WTC11 (cell line): ENCODE data around the gene KAZN. TPM values are rescaled to one million over a fixed set of nuclear protein-coding genes. Genes with fewer than 3 reads are reported as not detected.

Experiments used
- ATAC-seq: fragments of 200-7000 bp; cut with Tn5 transposase; 2 replicates; pipeline ENCODE4 v1.10.0; 2021; ENCODE audit warnings: mild to moderate bottlenecking, moderate library complexity
- CTCF ChIA-PET: fragments of 300-600 bp; sonication (Branson Sonifier 250); formaldehyde crosslinking; loops from one replicate; lab custom pipeline; 2021; ENCODE audit warnings: antibody characterized with exemption; lab: Charles Lee
- POLR2A ChIA-PET: fragments of 350-600 bp; sonication (Branson Sonifier 250); formaldehyde crosslinking; loops from one replicate; lab custom pipeline; 2021; ENCODE audit warnings: antibody characterized with exemption; lab: Charles Lee
- DNase-seq: peaks from one replicate; pipeline ENCODE4 v3.0.0; 2021; ENCODE audit warnings: low spot score
- H3K27ac Mint-ChIP-seq: 2 replicates; pipeline ENCODE4 v1.8.0; 2021; ENCODE audit warnings: mixed read lengths
- H3K27me3 Mint-ChIP-seq: 2 replicates; pipeline ENCODE4 v1.8.0; 2021; ENCODE audit warnings: low read depth, mild to moderate bottlenecking, moderate library complexity, mixed read lengths
- H3K36me3 Mint-ChIP-seq: 2 replicates; pipeline ENCODE4 v1.8.0; 2021; ENCODE audit warnings: mixed read lengths
- H3K4me1 Mint-ChIP-seq: 2 replicates; pipeline ENCODE4 v1.8.0; 2022; ENCODE audit warnings: mixed read lengths
- H3K4me3 Mint-ChIP-seq: 2 replicates; pipeline ENCODE4 v1.8.0; 2021; ENCODE audit warnings: mild to moderate bottlenecking, moderate library complexity, mixed read lengths
- H3K9me3 Mint-ChIP-seq: 2 replicates; pipeline ENCODE4 v1.8.0; 2021; ENCODE audit warnings: mixed read lengths
- AR ChIP-seq: fragments of 250-450 bp; sonication (Bioruptor Pico); IDR thresholded peaks from 2 replicates; pipeline ENCODE4 v1.9.0; 2021; ENCODE audit warnings: mild to moderate bottlenecking
- ATF2 ChIP-seq: sonication (generic); formaldehyde crosslinking; IDR thresholded peaks from 2 replicates; pipeline ENCODE4 v1.8.1; 2022; ENCODE audit warnings: low read depth, missing genetic modification reagents, borderline replicate concordance
- CREB1 ChIP-seq: sonication (generic); formaldehyde crosslinking; IDR thresholded peaks from 2 replicates; pipeline ENCODE4 v1.8.0; 2023; ENCODE audit warnings: mild to moderate bottlenecking, missing genetic modification reagents
- ERG ChIP-seq: fragments of 250-450 bp; sonication (Bioruptor Pico); IDR thresholded peaks from 2 replicates; pipeline ENCODE4 v1.8.0; 2021; ENCODE audit warnings: mild to moderate bottlenecking
- FOXP4 ChIP-seq: sonication (generic); formaldehyde crosslinking; IDR thresholded peaks from 2 replicates; pipeline ENCODE4 v1.8.0; 2022; ENCODE audit warnings: mild to moderate bottlenecking, missing genetic modification reagents
- GRHL2 ChIP-seq: fragments of 250-450 bp; sonication (Bioruptor Pico); IDR thresholded peaks from 2 replicates; pipeline ENCODE4 v1.8.0; 2022; ENCODE audit warnings: mild to moderate bottlenecking, moderate library complexity; ENCODE audit not compliant: insufficient replicate concordance, severe bottlenecking
- MLX ChIP-seq: sonication (generic); formaldehyde crosslinking; IDR thresholded peaks from 2 replicates; pipeline ENCODE4 v1.8.1; 2023; ENCODE audit warnings: mild to moderate bottlenecking, missing genetic modification reagents, moderate library complexity
- MXD4 ChIP-seq: fragments of 250-450 bp; sonication (Bioruptor Pico); IDR thresholded peaks from 2 replicates; pipeline ENCODE4 v1.8.0; 2021; ENCODE audit warnings: mild to moderate bottlenecking, moderate library complexity, borderline replicate concordance
- NFE2L1 ChIP-seq: sonication (generic); formaldehyde crosslinking; IDR thresholded peaks from 2 replicates; pipeline ENCODE4 v1.8.1; 2023; ENCODE audit warnings: missing genetic modification reagents
- NFYB ChIP-seq: sonication (generic); formaldehyde crosslinking; conservative IDR thresholded peaks from 2 replicates; pipeline ENCODE4 v1.8.0; 2022; ENCODE audit warnings: low read depth, missing genetic modification reagents
- OVOL2 ChIP-seq: fragments of 250-450 bp; sonication (Bioruptor Pico); IDR thresholded peaks from 2 replicates; pipeline ENCODE4 v1.9.0; 2021; ENCODE audit warnings: mild to moderate bottlenecking, borderline replicate concordance
- PREB ChIP-seq: sonication (generic); formaldehyde crosslinking; IDR thresholded peaks from 2 replicates; pipeline ENCODE4 v1.8.1; 2022; ENCODE audit warnings: mild to moderate bottlenecking, missing genetic modification reagents, moderate library complexity, borderline replicate concordance
- RELA ChIP-seq: sonication (generic); formaldehyde crosslinking; IDR thresholded peaks from 2 replicates; pipeline ENCODE4 v1.8.1; 2022; ENCODE audit warnings: missing genetic modification reagents, mild to moderate bottlenecking, borderline replicate concordance
- SMAD4 ChIP-seq: sonication (generic); formaldehyde crosslinking; IDR thresholded peaks from 2 replicates; pipeline ENCODE4 v1.8.0; 2022; ENCODE audit warnings: mild to moderate bottlenecking, missing genetic modification reagents
- SOX15 ChIP-seq: fragments of 250-450 bp; sonication (Bioruptor Pico); IDR thresholded peaks from 2 replicates; pipeline ENCODE4 v1.9.0; 2021; ENCODE audit warnings: mild to moderate bottlenecking
- SP1 ChIP-seq: sonication (generic); formaldehyde crosslinking; conservative IDR thresholded peaks from 2 replicates; pipeline ENCODE4 v1.8.1; 2022; ENCODE audit warnings: missing genetic modification reagents
- TEAD4 ChIP-seq: sonication (generic); formaldehyde crosslinking; IDR thresholded peaks from 2 replicates; pipeline ENCODE4 v1.8.0; 2022; ENCODE audit warnings: mild to moderate bottlenecking, missing genetic modification reagents
- USF1 ChIP-seq: sonication (generic); formaldehyde crosslinking; IDR thresholded peaks from 2 replicates; pipeline ENCODE4 v1.8.0; 2022; ENCODE audit warnings: mild to moderate bottlenecking, missing genetic modification reagents
- ZNF532 ChIP-seq: fragments of 250-450 bp; sonication (Bioruptor Pico); IDR thresholded peaks from 2 replicates; pipeline ENCODE4 v1.9.0; 2021; ENCODE audit warnings: mild to moderate bottlenecking, borderline replicate concordance
- ZSCAN18 ChIP-seq: fragments of 250-450 bp; sonication (Bioruptor Pico); IDR thresholded peaks from 2 replicates; pipeline ENCODE4 v2.1.2; 2022; ENCODE audit warnings: mild to moderate bottlenecking, moderate library complexity
- total RNA-seq: library from RNA; stranded (reverse); gene quantifications from 3 replicates; pipeline ENCODE4 v1.2.3, GENCODE V29; 2021

KAZN gene
- total RNA-seq, 1 experiment from 2014 or later, result 19.9 TPM

GRCh38 chr1:14737561-14738094, 139.1 kb downstream of the KAZN start:
- ATAC-seq (no peak), DNase-seq (no peak)
- Mint-ChIP-seq H3K4me1 (peaks cover 79% of the 10 kb centered on the region), H3K4me3 (no peak overlapping the region), H3K27me3 (peaks cover 54% of the 10 kb centered on the region), H3K9me3 (no peaks in the 10 kb centered on the region), H3K27ac (no peak overlapping the region), H3K36me3 (no peaks in the 10 kb centered on the region; the same call in 1 of the 2 replicates)
- POLR2A ChIA-PET, result no interaction called here
- TF ChIP-seq ZSCAN18 (CRISPR knock-in tag) (no peak), NFYB (CRISPR knock-in tag) (no peak), NFE2L1 (CRISPR knock-in tag) (no peak), ZNF532 (no peak), MXD4 (CRISPR knock-in tag) (no peak), OVOL2 (CRISPR knock-in tag) (no peak), FOXP4 (no peak), SP1 (CRISPR knock-in tag) (no peak), PREB (CRISPR knock-in tag) (no peak), MLX (CRISPR knock-in tag) (no peak), TEAD4 (CRISPR knock-in tag) (no peak), AR (CRISPR knock-in tag) (no peak), RELA (no peak), SMAD4 (no peak), USF1 (no peak), CREB1 (CRISPR knock-in tag) (no peak), SOX15 (no peak), ERG (CRISPR knock-in tag) (no peak), ATF2 (CRISPR knock-in tag) (no peak), GRHL2 (CRISPR knock-in tag) (no peak)
- TF ChIP-seq, all 79 proteins: peak for 0
- CTCF ChIA-PET, result interaction anchor here (0.8 to 1.3 kb wide), 2 partner anchors 19 to 42 kb away, joined by 3 read pairs; no protein-coding TSS in a partner anchor
